Measurements from ENCODE around the gene AGBL1. TPM values are rescaled to one million over a fixed set of nuclear protein-coding genes. Genes with fewer than 3 reads are reported as not detected.
A peak's percentile ranks its signal among the peaks of the same experiment; 100 is the strongest.

The AGBL1 gene
- total RNA-seq, 2 donors from 2014 or later = not detected

DNA sequence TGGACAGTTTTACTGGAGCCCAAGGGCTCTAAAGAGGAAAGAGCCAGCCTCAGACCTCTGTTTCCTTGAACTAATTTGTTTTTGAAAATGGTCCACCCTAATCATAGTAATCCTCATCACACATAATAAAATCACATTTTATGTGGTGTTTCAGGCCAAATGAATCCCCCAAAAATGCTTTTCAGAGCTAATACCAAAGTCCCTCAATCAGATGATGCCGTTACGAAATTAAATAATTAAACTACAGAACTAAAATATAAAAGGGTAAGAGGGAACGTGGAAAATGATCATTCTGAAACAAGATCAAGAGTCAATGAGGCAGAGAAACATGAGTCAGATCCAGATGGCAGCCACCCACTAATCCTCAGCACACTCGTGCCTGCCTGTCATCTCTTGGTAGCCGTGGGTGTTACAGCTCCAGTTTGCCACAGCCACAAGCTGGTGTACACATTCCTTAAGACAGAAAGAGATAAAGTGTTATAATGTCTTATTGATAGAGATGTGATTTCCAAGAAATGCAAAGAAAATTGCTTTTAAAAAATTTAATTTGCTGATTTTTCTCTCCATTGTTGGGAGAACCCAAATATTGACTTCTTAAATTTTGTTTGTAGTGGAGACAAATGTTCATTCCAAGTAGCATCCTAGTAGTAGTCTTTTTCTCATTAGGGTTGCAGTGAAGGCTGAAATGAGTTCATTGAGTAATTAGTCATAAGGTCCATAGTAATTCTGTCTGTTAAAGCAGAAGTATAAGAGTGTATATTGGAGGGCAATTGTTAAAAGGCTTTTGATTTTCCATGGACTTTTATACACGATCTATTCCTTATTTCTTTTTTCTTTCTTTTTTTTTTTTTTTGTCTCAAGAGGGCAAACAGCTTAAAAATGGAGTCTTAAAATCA is 104.2 kb downstream of the AGBL1 start:
- Mint-ChIP-seq H3K36me3 (no peaks in the 10 kb centered on the region), H3K9me3 (no peaks in the 10 kb centered on the region), H3K27ac (no peak overlapping the region)
- peak; percentile 74 to 100 for ATAC-seq
- peak in 1 of 2 donors; percentile 35 for DNase-seq (ENCODE audit: low spot score in 2 of 2)

GRCh38 chr15:86193716-86194380 is 114.2 kb downstream of the AGBL1 start:
- Mint-ChIP-seq H3K36me3 (no peaks in the 10 kb centered on the region), H3K9me3 (no peaks in the 10 kb centered on the region), H3K27ac (no peak overlapping the region)
- ATAC-seq = no peak
- DNase-seq (ENCODE audit: low spot score in 2 of 2) = no peak

DNA sequence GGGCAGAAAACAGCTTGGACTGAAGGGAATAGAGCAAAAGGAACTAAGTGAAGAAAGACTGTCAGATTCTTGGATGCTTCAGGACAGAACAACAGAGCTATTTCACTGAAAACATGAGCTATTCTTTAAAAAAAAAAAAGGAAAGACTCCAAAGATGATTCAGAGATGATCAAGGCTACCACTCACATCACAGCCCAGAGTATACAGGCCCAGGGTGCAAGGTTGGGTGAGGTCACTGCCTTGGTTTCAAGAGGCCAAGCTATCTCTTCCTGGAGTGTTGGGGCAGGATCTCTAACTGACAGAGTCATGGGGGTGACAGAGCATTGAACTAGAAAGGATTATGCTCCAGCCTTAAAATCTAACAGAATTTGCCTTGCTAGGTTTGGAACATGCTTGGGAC is 118.1 kb downstream of the AGBL1 start:
- no peaks in the 10 kb centered on the region for H3K36me3 Mint-ChIP-seq
- H3K9me3 Mint-ChIP-seq = no peaks in the 10 kb centered on the region
- H3K27ac Mint-ChIP-seq = no peak overlapping the region
- ATAC-seq (no peak), DNase-seq (ENCODE audit: low spot score in 2 of 2) (no peak)

- Mint-ChIP-seq H3K27ac (no peak overlapping the region), H3K9me3 (peaks cover 0 to 3% of the 10 kb centered on the region in 2 donors), H3K36me3 (no peaks in the 10 kb centered on the region)
- no peak for ATAC-seq
- no peak for DNase-seq (ENCODE audit: low spot score in 2 of 2)
Measured at GRCh38 chr15:86199467-86200145, 119.9 kb downstream of the AGBL1 start.

GRCh38 chr15:86201313-86202008 is 121.8 kb downstream of the AGBL1 start:
- Mint-ChIP-seq H3K9me3 (peaks cover 0 to 3% of the 10 kb centered on the region in 2 donors), H3K36me3 (no peaks in the 10 kb centered on the region), H3K27ac (no peak overlapping the region)
- ATAC-seq = peak in 1 of 2 donors; percentile 34
- DNase-seq (ENCODE audit: low spot score in 2 of 2) = no peak

- no peak for ATAC-seq
- Mint-ChIP-seq H3K9me3 (peaks cover 0 to 3% of the 10 kb centered on the region in 2 donors), H3K36me3 (no peaks in the 10 kb centered on the region), H3K27ac (no peak overlapping the region)
- DNase-seq (ENCODE audit: low spot score in 2 of 2) = no peak
Measured at GRCh38 chr15:86203462-86203861, 123.8 kb downstream of the AGBL1 start.

DNA sequence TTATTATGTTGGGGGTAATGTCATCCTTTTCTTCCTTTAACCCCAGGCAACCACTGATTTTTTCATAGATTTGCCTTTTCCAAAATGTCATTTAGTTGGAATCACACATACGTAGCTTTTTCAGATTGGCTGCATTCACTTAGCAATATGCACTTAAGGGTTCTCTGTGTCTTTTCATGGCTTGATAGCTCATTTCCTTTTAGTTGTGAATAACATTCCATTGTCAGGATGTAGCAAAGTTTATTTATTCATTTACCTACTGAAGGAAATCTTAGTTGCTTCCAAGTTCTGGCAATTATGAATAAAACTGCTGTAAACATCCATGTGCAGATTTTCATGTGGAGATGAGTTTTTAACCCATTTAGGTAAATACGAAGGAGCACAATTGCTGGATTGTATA is 125.4 kb downstream of the AGBL1 start:
- ATAC-seq (no peak), DNase-seq (ENCODE audit: low spot score in 2 of 2) (no peak)
- Mint-ChIP-seq H3K27ac (no peak overlapping the region), H3K36me3 (peaks cover 0 to 4% of the 10 kb centered on the region in 2 donors), H3K9me3 (peaks cover under 1 to 8% of the 10 kb centered on the region in 2 donors)

DNA sequence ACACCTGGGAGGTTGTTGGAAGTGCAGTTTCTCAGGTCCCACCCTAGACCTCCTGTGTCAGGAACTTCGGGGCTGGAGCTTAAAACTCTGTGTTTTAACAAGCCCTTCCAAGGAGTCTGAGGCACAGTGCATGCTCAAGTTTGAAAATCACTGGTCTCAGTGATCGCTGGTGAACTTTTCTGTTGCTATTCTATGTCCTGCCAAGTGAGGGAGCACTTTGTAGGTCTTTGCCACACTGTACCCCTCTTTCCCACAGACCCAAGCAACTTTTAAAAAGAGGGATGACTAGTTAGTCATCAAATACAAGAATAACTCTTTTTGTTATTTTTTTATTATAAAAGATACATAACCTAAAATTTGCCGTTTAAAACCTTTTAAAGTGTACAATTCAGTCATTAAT is 133.7 kb downstream of the AGBL1 start:
- Mint-ChIP-seq H3K9me3 (peaks cover 18 to 30% of the 10 kb centered on the region in 2 donors), H3K36me3 (peaks cover 10 to 25% of the 10 kb centered on the region in 2 donors), H3K27ac (no peak overlapping the region)
- no peak for DNase-seq (ENCODE audit: low spot score in 2 of 2)
- ATAC-seq = no peak

- no peak for DNase-seq (ENCODE audit: low spot score in 2 of 2)
- peaks cover 10 to 22% of the 10 kb centered on the region in 2 donors for H3K36me3 Mint-ChIP-seq
- no peak overlapping the region for H3K27ac Mint-ChIP-seq
- ATAC-seq = no peak
- H3K9me3 Mint-ChIP-seq = peaks cover 16 to 30% of the 10 kb centered on the region in 2 donors
Measured at GRCh38 chr15:86213888-86214287, 134.2 kb downstream of the AGBL1 start.

- no peak overlapping the region for H3K27ac Mint-ChIP-seq
- ATAC-seq = no peak
- H3K36me3 Mint-ChIP-seq = peaks cover 10% of the 10 kb centered on the region in 2 donors
- H3K9me3 Mint-ChIP-seq = peaks cover 11 to 14% of the 10 kb centered on the region in 2 donors
- no peak for DNase-seq (ENCODE audit: low spot score in 2 of 2)
Measured at GRCh38 chr15:86221119-86221518, 141.4 kb downstream of the AGBL1 start.

DNA sequence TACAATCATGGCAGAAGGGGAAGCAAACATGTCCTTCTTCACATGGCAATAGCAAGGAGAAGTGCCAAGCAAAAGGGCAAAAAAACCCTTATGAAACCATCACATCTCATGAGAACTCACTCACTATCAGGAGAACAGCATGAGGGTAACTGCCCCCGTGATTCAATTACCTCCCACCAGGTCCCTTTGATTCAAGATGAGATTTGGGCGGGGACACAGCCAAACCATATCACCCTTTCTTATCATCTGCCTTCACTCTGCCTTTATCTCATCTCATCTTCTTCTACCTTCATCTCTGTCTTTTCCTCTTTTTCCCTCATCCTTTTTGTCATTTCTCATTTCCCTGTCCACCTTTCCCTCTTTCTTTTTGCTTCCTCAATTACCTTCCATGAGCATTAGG is 149.6 kb downstream of the AGBL1 start:
- Mint-ChIP-seq H3K27ac (no peak overlapping the region), H3K9me3 (no peaks in the 10 kb centered on the region), H3K36me3 (no peaks in the 10 kb centered on the region)
- ATAC-seq (no peak), DNase-seq (ENCODE audit: low spot score in 2 of 2) (no peak)

DNA sequence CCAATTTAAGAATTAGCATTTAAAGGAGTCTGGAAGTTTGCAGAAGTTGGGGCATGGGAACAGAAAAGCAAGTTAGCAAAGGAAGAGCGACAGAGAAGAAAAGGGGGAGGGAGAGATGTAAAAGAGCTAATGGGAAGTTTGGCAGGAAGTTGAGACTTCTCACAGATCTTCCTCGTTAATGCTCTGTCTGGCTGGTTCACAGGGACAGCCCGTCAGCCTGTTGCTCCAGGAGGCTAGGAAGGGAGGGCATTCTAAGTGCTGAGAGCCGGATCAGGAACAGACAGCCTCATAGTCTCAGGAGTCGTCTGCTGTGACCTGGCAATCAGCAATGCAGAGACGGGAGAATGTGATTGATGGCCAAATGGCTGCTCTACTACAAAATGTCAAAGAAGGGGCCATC is 150.3 kb downstream of the AGBL1 start:
- H3K27ac Mint-ChIP-seq = no peak overlapping the region
- DNase-seq (ENCODE audit: low spot score in 2 of 2) (no peak), ATAC-seq (no peak)
- no peaks in the 10 kb centered on the region for H3K36me3 Mint-ChIP-seq
- H3K9me3 Mint-ChIP-seq = no peaks in the 10 kb centered on the region

GRCh38 chr15:86231864-86232721 is 152.4 kb downstream of the AGBL1 start:
- DNase-seq (ENCODE audit: low spot score in 2 of 2) = peak in 1 of 2 donors; percentile 27
- no peaks in the 10 kb centered on the region for H3K36me3 Mint-ChIP-seq
- H3K9me3 Mint-ChIP-seq = no peaks in the 10 kb centered on the region
- ATAC-seq = peak; percentile 44 to 67
- no peak overlapping the region for H3K27ac Mint-ChIP-seq

- Mint-ChIP-seq H3K27ac (no peak overlapping the region), H3K36me3 (no peaks in the 10 kb centered on the region), H3K9me3 (no peaks in the 10 kb centered on the region)
- ATAC-seq (no peak), DNase-seq (ENCODE audit: low spot score in 2 of 2) (no peak)
Measured at GRCh38 chr15:86235667-86236066, 156.0 kb downstream of the AGBL1 start.

- DNase-seq (ENCODE audit: low spot score in 2 of 2) (no peak), ATAC-seq (no peak)
- H3K36me3 Mint-ChIP-seq = no peaks in the 10 kb centered on the region
- no peaks in the 10 kb centered on the region for H3K9me3 Mint-ChIP-seq
- no peak overlapping the region for H3K27ac Mint-ChIP-seq
Measured at GRCh38 chr15:86236356-86237110, 156.9 kb downstream of the AGBL1 start.
